H9 (cell line): ENCODE data around the gene ZNF418. TPM values are rescaled to one million over a fixed set of nuclear protein-coding genes. Genes with fewer than 3 reads are reported as not detected.

Experiments used
- DNase-seq: peaks from one replicate; pipeline ENCODE4 v3.0.0-alpha.2; 2017
- H2AFZ ChIP-seq: one replicate; pipeline ENCODE4 v1.6.1; 2013; ENCODE audit warnings: mild to moderate bottlenecking, low read length, control low read depth, moderate library complexity
- H2AK5ac ChIP-seq: 2 replicates; pipeline ENCODE4 v1.6.1; 2013; ENCODE audit warnings: low read length, control low read depth, mixed read lengths; ENCODE audit not compliant: insufficient read length
- H2BK120ac ChIP-seq: one replicate; pipeline ENCODE4 v1.6.1; 2013; ENCODE audit warnings: low read depth, mild to moderate bottlenecking, low read length, control low read depth, inconsistent platforms; ENCODE audit not compliant: poor library complexity, severe bottlenecking
- H2BK12ac ChIP-seq: 2 replicates; pipeline ENCODE4 v1.6.1; 2013; ENCODE audit warnings: low read length, control low read depth, mixed read lengths, low read depth; ENCODE audit not compliant: insufficient read length
- H2BK15ac ChIP-seq: 2 replicates; pipeline ENCODE4 v1.6.1; 2013; ENCODE audit warnings: low read depth, low read length, control low read depth
- H2BK20ac ChIP-seq: one replicate; pipeline ENCODE4 v1.6.1; 2013; ENCODE audit warnings: low read depth, mild to moderate bottlenecking, low read length, control low read depth, inconsistent platforms; ENCODE audit not compliant: poor library complexity, severe bottlenecking
- H2BK5ac ChIP-seq: 2 replicates; pipeline ENCODE4 v1.6.1; 2013; ENCODE audit warnings: low read length, control low read depth, mixed read lengths; ENCODE audit not compliant: insufficient read length
- H3K14ac ChIP-seq: 2 replicates; pipeline ENCODE4 v1.6.1; 2013; ENCODE audit warnings: low read length, control low read depth; ENCODE audit not compliant: insufficient read depth
- H3K18ac ChIP-seq: 2 replicates; pipeline ENCODE4 v1.6.1; 2013; ENCODE audit warnings: low read depth, mild to moderate bottlenecking, mixed read lengths, low read length, control low read depth; ENCODE audit not compliant: insufficient read length
- H3K23ac ChIP-seq: 2 replicates; pipeline ENCODE4 v1.6.1; 2013; ENCODE audit warnings: low read length, control low read depth, mixed read lengths, low read depth; ENCODE audit not compliant: insufficient read length
- H3K23me2 ChIP-seq: 2 replicates; pipeline ENCODE4 v1.6.1; 2013; ENCODE audit warnings: low read depth, mild to moderate bottlenecking, mixed read lengths, low read length, control low read depth; ENCODE audit not compliant: insufficient read length, poor library complexity, severe bottlenecking
- H3K27ac ChIP-seq: 2 replicates; pipeline ENCODE4 v1.5.1; 2013; ENCODE audit warnings: low read length, control low read depth, mixed read lengths, low read depth; ENCODE audit not compliant: insufficient read length
- H3K27me3 ChIP-seq: 2 replicates; pipeline ENCODE4 v1.6.1; 2013; ENCODE audit warnings: low read length, control low read depth, inconsistent platforms; ENCODE audit not compliant: insufficient read depth
- H3K4ac ChIP-seq: 2 replicates; pipeline ENCODE4 v1.6.1; 2013; ENCODE audit warnings: low read depth, mild to moderate bottlenecking, control low read depth, inconsistent platforms, low read length, moderate library complexity
- H3K4me1 ChIP-seq: 2 replicates; pipeline ENCODE4 v1.6.1; 2013; ENCODE audit warnings: low read length, control low read depth, inconsistent platforms; ENCODE audit not compliant: insufficient read depth
- H3K4me2 ChIP-seq: 2 replicates; pipeline ENCODE4 v1.6.1; 2013; ENCODE audit warnings: low read length, control low read depth, mixed read lengths; ENCODE audit not compliant: insufficient read length, insufficient read depth
- H3K56ac ChIP-seq: 2 replicates; pipeline ENCODE4 v1.6.1; 2013; ENCODE audit warnings: low read depth, mild to moderate bottlenecking, mixed read lengths, low read length, control low read depth; ENCODE audit not compliant: insufficient read length
- H3K79me1 ChIP-seq: 2 replicates; pipeline ENCODE4 v1.6.1; 2013; ENCODE audit warnings: low read depth, mild to moderate bottlenecking, moderate library complexity, low read length, control low read depth, inconsistent platforms; ENCODE audit not compliant: insufficient read depth, poor library complexity, severe bottlenecking
- H3K79me2 ChIP-seq: 2 replicates; pipeline ENCODE4 v1.6.1; 2013; ENCODE audit warnings: low read length, control low read depth, inconsistent platforms; ENCODE audit not compliant: insufficient read depth
- H3K9ac ChIP-seq: 2 replicates; pipeline ENCODE4 v1.6.1; 2013; ENCODE audit warnings: low read length, control low read depth, mixed read lengths; ENCODE audit not compliant: insufficient read length; ENCODE audit errors: extremely low read depth
- H3K9me3 ChIP-seq: one replicate; pipeline ENCODE4 v1.6.1; 2013; ENCODE audit warnings: low read depth, low read length, inconsistent platforms; ENCODE audit not compliant: control insufficient read depth
- H3T11ph ChIP-seq: one replicate; pipeline ENCODE4 v1.6.1; 2013; ENCODE audit warnings: mild to moderate bottlenecking, low read length, control low read depth, inconsistent platforms
- H4K20me1 ChIP-seq: one replicate; pipeline ENCODE4 v1.6.1; 2013; ENCODE audit not compliant: control insufficient read depth, insufficient read length, insufficient read depth
- H4K5ac ChIP-seq: 2 replicates; pipeline ENCODE4 v1.6.1; 2013; ENCODE audit warnings: low read depth, mild to moderate bottlenecking, mixed read lengths, low read length, control low read depth; ENCODE audit not compliant: insufficient read length
- H4K8ac ChIP-seq: replicated peaks from 2 replicates; pipeline ENCODE4 v1.6.1; 2013; ENCODE audit warnings: low read length, control low read depth, mixed read lengths, low read depth; ENCODE audit not compliant: insufficient read length
- H4K91ac ChIP-seq: 2 replicates; pipeline ENCODE4 v1.6.1; 2013; ENCODE audit warnings: low read depth, mild to moderate bottlenecking, moderate library complexity, mixed read lengths, low read length, control low read depth; ENCODE audit not compliant: insufficient read length
- H3K27ac Mint-ChIP-seq, 3 experiments: 2 replicates in 2 of 3; 3 replicates in 1 of 3; pipeline ENCODE4 v1.8.0; 2020 to 2021; ENCODE audit warnings: mixed read lengths in 3 of 3, mild to moderate bottlenecking in 1 of 3, moderate library complexity in 1 of 3
- H3K27me3 Mint-ChIP-seq: 2 replicates; pipeline ENCODE4 v1.8.0; 2021; ENCODE audit warnings: low read depth, mild to moderate bottlenecking, moderate library complexity, mixed read lengths
- H3K36me3 Mint-ChIP-seq, 3 experiments: 2 replicates in 2 of 3; 3 replicates in 1 of 3; pipeline ENCODE4 v1.8.0; 2020 to 2021; ENCODE audit warnings: low read depth in 3 of 3, mixed read lengths in 3 of 3; ENCODE audit not compliant: insufficient read depth in 1 of 3
- H3K4me1 Mint-ChIP-seq, 2 experiments: 2 replicates each; pipeline ENCODE4 v1.8.0; 2020; ENCODE audit warnings: mixed read lengths in 2 of 2
- H3K4me3 Mint-ChIP-seq, 2 experiments: 2 replicates in 1 of 2; 3 replicates in 1 of 2; pipeline ENCODE4 v1.8.0; 2020 to 2021; ENCODE audit warnings: mild to moderate bottlenecking in 2 of 2, mixed read lengths in 2 of 2, moderate library complexity in 1 of 2
- H3K9me3 Mint-ChIP-seq, 2 experiments: 2 replicates in 1 of 2; 3 replicates in 1 of 2; pipeline ENCODE4 v1.8.0; 2020; ENCODE audit warnings: mild to moderate bottlenecking in 2 of 2, mixed read lengths in 2 of 2, moderate library complexity in 1 of 2
- WGBS: extraction: QIAGEN DNeasy Blood & Tissue Kit; methylation state at CpG from one replicate; pipeline ENCODE4 v1.1.7; 2013; ENCODE audit warnings: missing lambda C conversion rate, low lambda C conversion rate, mixed read lengths; ENCODE audit not compliant: insufficient read length; ENCODE audit errors: extremely low coverage; 5-methylcytosine and 5-hydroxymethylcytosine counted together
- total RNA-seq: library from RNA; stranded (reverse); gene quantifications from 2 replicates; pipeline ENCODE4 v1.2.1, GENCODE V29; 2021
- TF ChIP-seq, protein P1 (sequence below): fragments of 200-600 bp; sonication (generic); conservative IDR thresholded peaks from 3 replicates; pipeline ENCODE4 v1.8.0; 2021; ENCODE audit warnings: antibody characterized with exemption, mild to moderate bottlenecking

The ZNF418 gene
- total RNA-seq, 1 experiment from 2014 or later, result 26.2 TPM

DNA sequence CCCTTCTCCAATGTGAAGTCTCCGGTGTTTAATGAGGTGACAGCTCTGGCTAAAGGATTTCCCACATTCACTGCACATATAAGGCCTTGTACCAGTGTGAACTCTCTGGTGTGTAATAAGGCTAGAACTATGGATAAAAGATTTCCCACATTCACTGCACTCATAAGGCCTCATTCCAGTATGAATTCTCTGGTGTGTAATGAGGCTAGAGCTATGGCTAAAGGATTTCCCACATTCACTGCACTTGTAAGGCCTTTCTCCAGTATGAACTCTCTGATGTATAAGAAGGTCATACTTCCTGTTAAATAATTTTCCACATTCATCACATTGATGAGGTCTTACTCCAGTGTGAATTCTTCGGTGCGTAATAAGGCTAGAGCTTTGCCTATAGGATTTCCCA, 6.4 kb upstream of the ZNF418 start:
- no peak overlapping the region for H3K14ac ChIP-seq
- no peak overlapping the region for H2BK15ac ChIP-seq
- WGBS, result no CpG with 5 or more reads among the region's 3 CpGs
- Mint-ChIP-seq H3K27ac (no peak overlapping the region), H3K4me3 (no peak overlapping the region), H3K4me1 (peaks cover 10 to 11% of the 10 kb centered on the region in 2 experiments), H3K27me3 (no peaks in the 10 kb centered on the region), H3K36me3 (peaks cover 59 to 78% (median 63%) of the 10 kb centered on the region in 3 experiments), H3K9me3 (peaks cover 0 to 65% of the 10 kb centered on the region in 2 experiments; a peak in 3 of 5 replicates)
- H4K5ac ChIP-seq, result no peak overlapping the region
- H4K20me1 ChIP-seq, result no peaks in the 10 kb centered on the region
- H3K79me1 ChIP-seq, result peaks cover 8% of the 10 kb centered on the region
- H3K18ac ChIP-seq, result no peak overlapping the region
- DNase-seq, result no peak
- H2BK5ac ChIP-seq, result no peak overlapping the region
- no peak overlapping the region for H4K91ac ChIP-seq
- no peak overlapping the region for H3K4me2 ChIP-seq
- no peak overlapping the region for H3K4ac ChIP-seq
- TF ChIP-seq, protein P1, sequence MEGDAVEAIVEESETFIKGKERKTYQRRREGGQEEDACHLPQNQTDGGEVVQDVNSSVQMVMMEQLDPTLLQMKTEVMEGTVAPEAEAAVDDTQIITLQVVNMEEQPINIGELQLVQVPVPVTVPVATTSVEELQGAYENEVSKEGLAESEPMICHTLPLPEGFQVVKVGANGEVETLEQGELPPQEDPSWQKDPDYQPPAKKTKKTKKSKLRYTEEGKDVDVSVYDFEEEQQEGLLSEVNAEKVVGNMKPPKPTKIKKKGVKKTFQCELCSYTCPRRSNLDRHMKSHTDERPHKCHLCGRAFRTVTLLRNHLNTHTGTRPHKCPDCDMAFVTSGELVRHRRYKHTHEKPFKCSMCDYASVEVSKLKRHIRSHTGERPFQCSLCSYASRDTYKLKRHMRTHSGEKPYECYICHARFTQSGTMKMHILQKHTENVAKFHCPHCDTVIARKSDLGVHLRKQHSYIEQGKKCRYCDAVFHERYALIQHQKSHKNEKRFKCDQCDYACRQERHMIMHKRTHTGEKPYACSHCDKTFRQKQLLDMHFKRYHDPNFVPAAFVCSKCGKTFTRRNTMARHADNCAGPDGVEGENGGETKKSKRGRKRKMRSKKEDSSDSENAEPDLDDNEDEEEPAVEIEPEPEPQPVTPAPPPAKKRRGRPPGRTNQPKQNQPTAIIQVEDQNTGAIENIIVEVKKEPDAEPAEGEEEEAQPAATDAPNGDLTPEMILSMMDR, result no peak
- no peak overlapping the region for H2AFZ ChIP-seq
- H3K27me3 ChIP-seq, result no peaks in the 10 kb centered on the region
- H3K56ac ChIP-seq, result no peak overlapping the region
- no peak overlapping the region for H3K23ac ChIP-seq
- no peak overlapping the region for H2BK12ac ChIP-seq
- H3K9me3 ChIP-seq, result no peaks in the 10 kb centered on the region
- H2AK5ac ChIP-seq, result no peak overlapping the region
- H2BK20ac ChIP-seq, result no peak overlapping the region
- no peaks in the 10 kb centered on the region for H3K4me1 ChIP-seq
- H3T11ph ChIP-seq, result no peak overlapping the region
- H3K9ac ChIP-seq, result no peak overlapping the region
- peaks cover 31% of the 10 kb centered on the region; the same call in 1 of the 2 replicates for H3K79me2 ChIP-seq
- H4K8ac ChIP-seq, result no peak overlapping the region
- H3K27ac ChIP-seq, result no peak overlapping the region
- H3K23me2 ChIP-seq, result peaks cover 5% of the 10 kb centered on the region
- H2BK120ac ChIP-seq, result no peak overlapping the region
